Activated naive CD8-positive, alpha-beta T cell (primary cell): ENCODE results near the gene HMGN1.
"Not testable (repeated sequence)": the region's sequence is repeated elsewhere in the genome, so short reads cannot be mapped to it uniquely, and the experiment has no call there.

Experiments used
- H3K27ac Mint-ChIP-seq: one replicate; pipeline ENCODE4 v1.8.0; 2021; ENCODE audit warnings: mixed read lengths
- H3K27me3 Mint-ChIP-seq: one replicate; pipeline ENCODE4 v1.8.0; 2021; ENCODE audit warnings: mixed read lengths
- H3K36me3 Mint-ChIP-seq: one replicate; pipeline ENCODE4 v1.8.0; 2021; ENCODE audit warnings: mixed read lengths
- H3K4me1 Mint-ChIP-seq: one replicate; pipeline ENCODE4 v1.8.0; 2021; ENCODE audit warnings: low read depth, mixed read lengths
- H3K4me3 Mint-ChIP-seq: one replicate; pipeline ENCODE4 v1.8.0; 2021; ENCODE audit warnings: mild to moderate bottlenecking, mixed read lengths
- H3K9me3 Mint-ChIP-seq: one replicate; pipeline ENCODE4 v1.8.0; 2021; ENCODE audit warnings: low read depth, mixed read lengths

Gene HMGN1

GRCh38 chr21:39348355-39349210, at the start of gene HMGN1:
HMGN1 (minus strand) TSS chr21:39349088; CDS start chr21:39348917, 171 bp downstream.
- peak within 1 kb of the TSS; percentile 99 for H3K27ac Mint-ChIP-seq
- peaks cover 34% of the 10 kb centered on the region for H3K4me1 Mint-ChIP-seq
- peak within 1 kb of the TSS; percentile 98 for H3K4me3 Mint-ChIP-seq
- H3K9me3 Mint-ChIP-seq, result no peaks in the 10 kb centered on the region
- peaks cover 16% of the 10 kb centered on the region for H3K36me3 Mint-ChIP-seq
- no peaks in the 10 kb centered on the region for H3K27me3 Mint-ChIP-seq

- Mint-ChIP-seq H3K4me3 (no peak overlapping the region), H3K27me3 (no peaks in the 10 kb centered on the region), H3K27ac (no peak overlapping the region), H3K36me3 (peaks cover 11% of the 10 kb centered on the region), H3K9me3 (no peaks in the 10 kb centered on the region), H3K4me1 (no peaks in the 10 kb centered on the region)
Observed at GRCh38 chr21:39397646-39398385, 48.9 kb upstream of the HMGN1 start.

- peaks cover 13% of the 10 kb centered on the region for H3K4me1 Mint-ChIP-seq
- H3K4me3 Mint-ChIP-seq, result no peak overlapping the region
- no peaks in the 10 kb centered on the region for H3K27me3 Mint-ChIP-seq
- no peak overlapping the region for H3K27ac Mint-ChIP-seq
- H3K9me3 Mint-ChIP-seq, result no peaks in the 10 kb centered on the region
- peaks cover 11% of the 10 kb centered on the region for H3K36me3 Mint-ChIP-seq
Observed at GRCh38 chr21:39392981-39393380, 44.1 kb upstream of the HMGN1 start.

GRCh38 chr21:39390212-39390765, 41.4 kb upstream of the HMGN1 start:
- H3K27ac Mint-ChIP-seq, result no peak overlapping the region

GRCh38 chr21:39388811-39389155, 39.9 kb upstream of the HMGN1 start:
- no peaks in the 10 kb centered on the region for H3K27me3 Mint-ChIP-seq
- H3K9me3 Mint-ChIP-seq, result no peaks in the 10 kb centered on the region
- H3K4me1 Mint-ChIP-seq, result peaks cover 32% of the 10 kb centered on the region
- H3K27ac Mint-ChIP-seq, result no peak overlapping the region
- H3K4me3 Mint-ChIP-seq, result peak overlapping the region; percentile 87
- peaks cover 7% of the 10 kb centered on the region for H3K36me3 Mint-ChIP-seq

More at GRCh38 chr21:39390212-39390765, 41.4 kb upstream of the HMGN1 start:
- H3K4me3 Mint-ChIP-seq, result no peak overlapping the region
- no peaks in the 10 kb centered on the region for H3K9me3 Mint-ChIP-seq
- peaks cover 7% of the 10 kb centered on the region for H3K36me3 Mint-ChIP-seq
- H3K4me1 Mint-ChIP-seq, result peaks cover 24% of the 10 kb centered on the region
- no peaks in the 10 kb centered on the region for H3K27me3 Mint-ChIP-seq

- Mint-ChIP-seq H3K27me3 (no peaks in the 10 kb centered on the region), H3K27ac (peak overlapping the region; percentile 76), H3K4me3 (peak overlapping the region; percentile 87), H3K4me1 (peaks cover 32% of the 10 kb centered on the region), H3K36me3 (peaks cover 6% of the 10 kb centered on the region), H3K9me3 (no peaks in the 10 kb centered on the region)
Observed at GRCh38 chr21:39388038-39388810, 39.3 kb upstream of the HMGN1 start.

- Mint-ChIP-seq H3K27me3 (no peaks in the 10 kb centered on the region), H3K4me1 (peaks cover 33% of the 10 kb centered on the region)
Observed at GRCh38 chr21:39387461-39388037, 38.7 kb upstream of the HMGN1 start.

GRCh38 chr21:39386899-39387298, 38.0 kb upstream of the HMGN1 start:
- no peaks in the 10 kb centered on the region for H3K27me3 Mint-ChIP-seq
- peaks cover 38% of the 10 kb centered on the region for H3K4me1 Mint-ChIP-seq
- peak overlapping the region; percentile 31 for H3K27ac Mint-ChIP-seq
- no peaks in the 10 kb centered on the region for H3K9me3 Mint-ChIP-seq
- no peaks in the 10 kb centered on the region for H3K36me3 Mint-ChIP-seq
- H3K4me3 Mint-ChIP-seq, result peak overlapping the region; percentile 87

More at GRCh38 chr21:39387461-39388037, 38.7 kb upstream of the HMGN1 start:
- Mint-ChIP-seq H3K4me3 (peak overlapping the region; percentile 87), H3K27ac (peak overlapping the region; percentile 31), H3K36me3 (peaks cover 2% of the 10 kb centered on the region), H3K9me3 (no peaks in the 10 kb centered on the region)

- no peaks in the 10 kb centered on the region for H3K36me3 Mint-ChIP-seq
- peaks cover 40% of the 10 kb centered on the region for H3K4me1 Mint-ChIP-seq
- H3K27me3 Mint-ChIP-seq, result no peaks in the 10 kb centered on the region
- H3K4me3 Mint-ChIP-seq, result peak overlapping the region; percentile 76
- peak overlapping the region; percentile 76 for H3K27ac Mint-ChIP-seq
- H3K9me3 Mint-ChIP-seq, result no peaks in the 10 kb centered on the region
Observed at GRCh38 chr21:39386194-39386593, 37.3 kb upstream of the HMGN1 start.

- H3K9me3 Mint-ChIP-seq, result no peaks in the 10 kb centered on the region
- H3K4me3 Mint-ChIP-seq, result peak overlapping the region; percentile 76
- peak overlapping the region; percentile 81 for H3K27ac Mint-ChIP-seq
- H3K4me1 Mint-ChIP-seq, result peaks cover 44% of the 10 kb centered on the region
- no peaks in the 10 kb centered on the region for H3K27me3 Mint-ChIP-seq
- H3K36me3 Mint-ChIP-seq, result no peaks in the 10 kb centered on the region
Observed at GRCh38 chr21:39385299-39386145, 36.6 kb upstream of the HMGN1 start.

GRCh38 chr21:39384674-39385298, 35.9 kb upstream of the HMGN1 start:
- H3K4me1 Mint-ChIP-seq, result peaks cover 44% of the 10 kb centered on the region
- no peaks in the 10 kb centered on the region for H3K36me3 Mint-ChIP-seq
- H3K9me3 Mint-ChIP-seq, result no peaks in the 10 kb centered on the region
- peak overlapping the region; percentile 81 for H3K27ac Mint-ChIP-seq
- no peak overlapping the region for H3K4me3 Mint-ChIP-seq
- no peaks in the 10 kb centered on the region for H3K27me3 Mint-ChIP-seq

- Mint-ChIP-seq H3K27ac (peak overlapping the region; percentile 36), H3K4me1 (peaks cover 28% of the 10 kb centered on the region), H3K4me3 (peak overlapping the region; percentile 69)
- not testable (repeated sequence) for H3K9me3 Mint-ChIP-seq, H3K36me3 Mint-ChIP-seq, H3K27me3 Mint-ChIP-seq
Observed at GRCh38 chr21:39382096-39382495, 33.2 kb upstream of the HMGN1 start.

- no peaks in the 10 kb centered on the region for H3K9me3 Mint-ChIP-seq
- no peaks in the 10 kb centered on the region for H3K36me3 Mint-ChIP-seq
- H3K4me1 Mint-ChIP-seq, result peaks cover 24% of the 10 kb centered on the region
- H3K4me3 Mint-ChIP-seq, result peak overlapping the region; percentile 91
- H3K27me3 Mint-ChIP-seq, result no peaks in the 10 kb centered on the region
- H3K27ac Mint-ChIP-seq, result no peak overlapping the region
Observed at GRCh38 chr21:39381009-39381408, 32.1 kb upstream of the HMGN1 start.
